ENCODE data around the gene SNHG17.

DNA sequence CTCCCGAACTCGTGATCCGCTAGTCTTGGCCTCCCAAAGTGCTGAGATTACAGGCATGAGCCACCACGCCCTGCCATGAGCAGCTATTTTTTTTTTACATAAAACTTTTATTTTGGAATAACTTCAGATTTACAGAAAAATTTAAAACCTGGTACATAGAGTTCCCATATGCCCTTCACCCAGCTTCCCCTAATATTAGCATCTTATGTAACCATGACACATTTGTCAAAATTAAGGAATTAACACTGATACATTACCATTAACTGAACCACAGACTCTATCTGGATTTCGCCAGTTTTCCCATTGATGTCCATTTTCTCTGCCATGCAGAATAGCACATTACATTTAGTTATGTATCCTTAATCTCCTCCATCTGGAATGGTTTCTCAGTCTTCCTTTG, 23.2 kb upstream of the SNHG17 start:
- TF ChIP-seq CTCF (IDR thresholded peaks at IDR 0.05) (no peak), POLR2A (IDR thresholded peaks at IDR 0.05) (no peak)

Data from thyroid gland (tissue), 4 donors.